Measurements from ENCODE around the gene TOR4A.
A peak's percentile ranks its signal among the peaks of the same experiment; 100 is the strongest.

The TOR4A gene

DNA sequence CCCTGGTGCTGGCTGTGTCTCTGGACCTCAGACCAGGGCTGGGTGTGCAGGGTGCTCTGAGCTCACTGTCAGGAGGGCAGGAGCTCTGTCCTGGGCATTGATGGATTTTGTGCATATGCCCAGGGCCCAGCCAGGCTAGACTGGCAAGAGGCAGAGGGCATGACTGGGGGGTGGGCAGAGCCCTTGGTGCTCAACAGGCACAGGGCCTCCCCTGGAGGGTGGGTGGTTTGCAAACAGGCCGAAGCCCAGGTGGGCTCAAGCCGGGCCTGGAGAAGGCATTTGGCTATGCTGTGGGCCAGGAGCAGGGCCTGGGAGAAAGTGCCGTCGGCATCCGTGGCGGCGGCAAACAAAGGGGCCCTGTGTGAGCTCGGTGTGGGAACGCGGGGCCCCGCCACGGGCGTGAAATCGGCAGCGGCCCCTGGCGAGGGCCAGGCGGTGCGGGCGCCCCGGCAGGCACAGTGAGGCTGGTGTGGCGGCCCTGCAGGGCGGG is 26.4 kb downstream of the TOR4A start:
- DNase-seq (ENCODE audit: low spot score) = no peak
- CTCF ChIA-PET = interaction anchor here (0.5 to 2.8 kb wide), 9 partner anchors 9 to 710 kb away, joined by 3 to 13 read pairs (median 6); partner anchors contain the start of genes RNF224 and TOR4A
- POLR2A ChIA-PET (ENCODE audit: low non-redundant PET) = interaction anchor here (0.9 to 1.1 kb wide), 2 partner anchors 109 to 119 kb away, joined by 4 to 5 read pairs; partner anchors contain the start of gene EXD3
- TF ChIP-seq, protein P1, sequence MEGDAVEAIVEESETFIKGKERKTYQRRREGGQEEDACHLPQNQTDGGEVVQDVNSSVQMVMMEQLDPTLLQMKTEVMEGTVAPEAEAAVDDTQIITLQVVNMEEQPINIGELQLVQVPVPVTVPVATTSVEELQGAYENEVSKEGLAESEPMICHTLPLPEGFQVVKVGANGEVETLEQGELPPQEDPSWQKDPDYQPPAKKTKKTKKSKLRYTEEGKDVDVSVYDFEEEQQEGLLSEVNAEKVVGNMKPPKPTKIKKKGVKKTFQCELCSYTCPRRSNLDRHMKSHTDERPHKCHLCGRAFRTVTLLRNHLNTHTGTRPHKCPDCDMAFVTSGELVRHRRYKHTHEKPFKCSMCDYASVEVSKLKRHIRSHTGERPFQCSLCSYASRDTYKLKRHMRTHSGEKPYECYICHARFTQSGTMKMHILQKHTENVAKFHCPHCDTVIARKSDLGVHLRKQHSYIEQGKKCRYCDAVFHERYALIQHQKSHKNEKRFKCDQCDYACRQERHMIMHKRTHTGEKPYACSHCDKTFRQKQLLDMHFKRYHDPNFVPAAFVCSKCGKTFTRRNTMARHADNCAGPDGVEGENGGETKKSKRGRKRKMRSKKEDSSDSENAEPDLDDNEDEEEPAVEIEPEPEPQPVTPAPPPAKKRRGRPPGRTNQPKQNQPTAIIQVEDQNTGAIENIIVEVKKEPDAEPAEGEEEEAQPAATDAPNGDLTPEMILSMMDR (conservative IDR thresholded peaks at IDR 0.05; ENCODE audit: low read depth) = no peak
- H3K27ac ChIP-seq = peak overlapping the region; percentile 92

DNA sequence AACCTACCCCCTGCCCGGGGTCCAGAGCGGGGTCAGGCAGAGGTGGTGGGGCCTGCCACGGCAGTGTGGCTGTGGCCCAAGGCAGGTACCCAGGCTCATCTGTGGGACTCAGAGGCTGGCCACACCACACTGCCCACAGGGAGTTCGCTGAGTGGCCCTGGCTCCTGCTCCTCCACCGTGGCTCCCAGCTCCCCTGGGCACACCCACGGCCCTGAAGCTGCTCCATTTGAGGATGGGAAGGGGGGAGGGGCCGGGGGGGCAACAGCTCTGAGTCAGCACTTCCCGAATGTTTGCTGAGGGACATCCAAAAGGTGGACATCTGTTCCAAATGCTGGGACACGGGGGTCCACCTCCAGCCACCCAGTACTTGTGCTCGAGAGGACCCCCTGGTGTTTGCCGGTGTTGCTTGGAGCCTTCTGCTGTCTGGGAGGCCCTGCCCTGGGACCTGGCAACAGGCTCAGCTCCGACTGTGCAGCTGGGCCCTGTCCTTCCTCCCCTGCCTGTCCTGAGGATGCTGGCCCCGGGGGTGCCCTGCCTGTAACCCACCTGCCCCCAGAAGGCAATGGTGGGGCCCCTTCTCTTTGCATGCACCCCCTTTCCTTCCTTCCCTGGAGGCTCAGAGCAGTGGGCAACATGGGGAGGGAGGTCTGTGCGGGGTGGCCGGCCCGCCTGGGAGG is 27.0 kb downstream of the TOR4A start:
- DNase-seq (ENCODE audit: low spot score) = no peak
- TF ChIP-seq, protein P1 (conservative IDR thresholded peaks at IDR 0.05; ENCODE audit: low read depth) = peak; percentile 26; the same call in 1 of the 2 replicates
- ChIA-PET CTCF (interaction anchor here (0.7 to 0.9 kb wide), 3 partner anchors 12 to 709 kb away, joined by 4 to 7 read pairs (median 6); no protein-coding TSS in a partner anchor), POLR2A (ENCODE audit: low non-redundant PET) (interaction anchor here (0.9 kb wide), 1 partner anchor 109 kb away, joined by 5 read pairs; no protein-coding TSS in a partner anchor)
- peak overlapping the region; percentile 92 for H3K27ac ChIP-seq

DNA sequence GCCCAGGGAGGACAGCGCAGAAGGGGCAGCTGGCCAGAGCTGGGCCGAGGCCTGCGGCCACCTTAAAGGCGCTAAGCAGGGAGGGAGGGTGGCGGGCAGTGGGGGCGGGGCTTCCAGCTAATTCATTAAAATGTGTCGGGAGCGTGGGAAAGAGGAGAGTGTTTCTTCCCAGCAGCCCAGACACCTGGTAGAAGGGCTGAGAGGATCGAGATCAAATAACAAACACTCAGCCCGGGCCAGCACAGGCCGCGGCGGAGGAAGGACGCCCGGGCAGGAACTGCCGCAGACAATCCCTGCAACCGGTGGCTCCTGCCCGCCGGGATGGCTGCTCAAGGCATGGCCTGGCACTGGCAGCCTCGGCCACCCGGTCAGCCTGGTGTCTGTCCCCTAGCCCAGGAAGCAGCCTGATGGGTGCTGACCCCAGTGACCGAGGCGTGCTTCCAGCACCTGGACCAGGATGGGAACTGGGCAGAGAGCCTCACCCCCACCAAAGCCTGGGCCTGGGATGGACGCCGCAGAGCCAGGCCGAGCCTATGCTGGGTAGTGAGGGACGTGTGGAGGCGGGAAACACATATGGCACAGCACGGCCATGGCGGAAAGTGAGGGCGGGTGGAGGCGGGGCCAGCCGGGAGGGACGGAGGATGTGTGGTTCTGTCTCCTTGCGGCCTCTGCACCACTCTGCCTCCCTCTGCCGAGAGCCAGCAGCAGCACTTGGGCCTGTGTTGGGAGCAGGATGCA is 27.7 kb downstream of the TOR4A start:
- TF ChIP-seq, protein P1 (conservative IDR thresholded peaks at IDR 0.05; ENCODE audit: low read depth) = peak; percentile 26; the same call in 1 of the 2 replicates
- peak overlapping the region; percentile 92 for H3K27ac ChIP-seq
- CTCF ChIA-PET = interaction anchor here (0.8 kb wide), 1 partner anchor 107 kb away, joined by 6 read pairs; no protein-coding TSS in a partner anchor
- no peak for DNase-seq (ENCODE audit: low spot score)
- POLR2A ChIA-PET (ENCODE audit: low non-redundant PET) = interaction anchor here (0.9 kb wide), 1 partner anchor 108 kb away, joined by 5 read pairs; no protein-coding TSS in a partner anchor

DNA sequence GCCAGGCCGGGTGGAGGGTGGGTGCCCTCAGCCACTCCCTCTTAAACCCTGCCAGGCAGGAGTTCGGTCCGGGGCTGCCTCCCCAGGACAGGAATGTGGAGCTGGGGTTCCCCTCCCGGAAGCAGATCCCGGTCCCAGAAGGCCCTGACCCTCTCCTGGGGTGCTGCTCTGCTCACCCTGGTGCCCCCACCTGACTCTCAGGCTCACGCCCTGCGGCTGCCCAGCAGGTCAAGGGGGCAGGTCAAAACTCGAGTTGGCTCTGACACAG is 28.2 kb downstream of the TOR4A start:
- ChIA-PET POLR2A (ENCODE audit: low non-redundant PET) (no interaction called here), CTCF (interaction anchor here (1.0 kb wide), 1 partner anchor 140 kb away, joined by 4 read pairs; no protein-coding TSS in a partner anchor)
- no peak for DNase-seq (ENCODE audit: low spot score)
- TF ChIP-seq, protein P1 (conservative IDR thresholded peaks at IDR 0.05; ENCODE audit: low read depth) = no peak
- peak overlapping the region; percentile 92 for H3K27ac ChIP-seq

DNA sequence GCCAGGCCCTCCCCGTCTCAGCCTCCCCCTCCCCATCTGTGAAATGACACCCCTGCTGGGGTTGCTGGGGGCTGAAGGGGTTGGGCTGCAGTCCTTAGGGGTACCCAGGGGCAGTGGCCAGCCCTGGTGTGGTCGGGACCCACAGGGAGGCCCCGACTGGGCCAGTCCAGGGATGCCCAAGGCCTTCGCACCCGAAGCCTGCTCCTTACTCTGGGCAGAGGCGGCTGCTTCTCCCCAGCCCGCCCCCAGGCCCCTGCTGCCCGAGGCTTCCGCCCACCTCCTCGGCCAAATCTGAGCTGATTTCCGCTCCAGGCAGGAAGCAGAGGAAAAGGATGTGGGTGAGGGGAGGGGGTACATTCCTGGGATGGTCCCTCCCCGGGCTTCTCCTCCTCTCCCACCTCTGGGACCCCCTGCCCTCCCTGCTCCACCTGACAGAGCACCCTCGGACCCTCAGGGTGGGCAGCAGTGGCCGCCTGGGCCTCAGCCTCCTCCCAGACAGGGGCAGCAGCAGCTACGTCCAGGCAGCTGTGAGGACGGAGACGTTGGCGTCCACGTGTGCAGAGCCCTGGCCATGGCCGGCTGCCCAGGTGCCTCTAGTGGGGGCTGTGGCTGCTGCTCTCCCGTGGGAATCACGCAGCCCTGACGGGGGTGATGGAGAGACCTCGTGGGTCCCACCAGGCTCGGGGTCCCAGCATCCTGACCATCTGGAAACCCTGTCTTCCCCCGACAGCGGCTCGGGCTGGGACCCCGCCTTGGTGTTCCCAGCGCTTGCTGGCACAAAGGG is 28.7 kb downstream of the TOR4A start:
- DNase-seq (ENCODE audit: low spot score) = no peak
- CTCF ChIA-PET = interaction anchor here (1.0 kb wide), 1 partner anchor 139 kb away, joined by 4 read pairs; no protein-coding TSS in a partner anchor
- H3K27ac ChIP-seq = peak overlapping the region; percentile 92
- POLR2A ChIA-PET (ENCODE audit: low non-redundant PET) = no interaction called here
- TF ChIP-seq, protein P1 (conservative IDR thresholded peaks at IDR 0.05; ENCODE audit: low read depth) = no peak

DNA sequence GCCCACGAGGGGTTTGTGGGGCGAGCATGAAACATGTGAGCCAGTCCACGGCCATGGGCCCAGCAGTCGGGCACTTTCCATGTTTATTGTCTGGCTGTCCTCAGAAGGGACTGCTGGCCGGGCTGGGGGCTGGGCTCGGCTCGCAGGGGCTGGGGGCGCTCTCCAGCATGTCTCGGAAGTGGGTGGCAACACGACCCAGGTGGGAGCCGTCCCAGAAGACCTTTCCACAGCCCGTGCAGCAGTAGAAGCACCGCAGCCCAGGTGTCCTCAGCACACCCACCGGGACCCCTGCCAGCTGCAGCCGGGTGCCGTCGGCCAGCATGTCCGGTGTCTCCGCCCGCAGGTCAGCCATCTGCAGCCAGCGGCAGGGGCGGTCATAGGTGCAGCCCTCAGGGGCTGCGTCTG is 29.3 kb downstream of the TOR4A start:
- POLR2A ChIA-PET (ENCODE audit: low non-redundant PET) = no interaction called here
- TF ChIP-seq, protein P1 (conservative IDR thresholded peaks at IDR 0.05; ENCODE audit: low read depth) = no peak
- CTCF ChIA-PET = interaction anchor here (1.0 kb wide), 1 partner anchor 139 kb away, joined by 4 read pairs; no protein-coding TSS in a partner anchor
- H3K27ac ChIP-seq = peak overlapping the region; percentile 92
- no peak for DNase-seq (ENCODE audit: low spot score)

Data from RWPE1 (cell line).